Measurements from ENCODE around the gene VPS26C. TPM values are rescaled to one million over a fixed set of nuclear protein-coding genes. Genes with fewer than 3 reads are reported as not detected.
A peak's percentile ranks its signal among the peaks of the same experiment; 100 is the strongest.
"Not testable (repeated sequence)": the region's sequence is repeated elsewhere in the genome, so short reads cannot be mapped to it uniquely, and the experiment has no call there.

The VPS26C gene
- total RNA-seq, 1 donor from 2014 or later: 63.8 TPM

- H3K36me3 Mint-ChIP-seq (ENCODE audit: low read depth, unreplicated experiment): peaks cover 53% of the 10 kb centered on the region
- peaks cover 13% of the 10 kb centered on the region for H3K4me1 Mint-ChIP-seq (ENCODE audit: unreplicated experiment)
- no peak overlapping the region for H3K4me3 Mint-ChIP-seq (ENCODE audit: unreplicated experiment)
- DNase-seq (ENCODE audit: low spot score): no peak
- H3K9me3 Mint-ChIP-seq (ENCODE audit: unreplicated experiment): no peaks in the 10 kb centered on the region
- no peak for TF ChIP-seq CTCF (IDR thresholded peaks at IDR 0.05; ENCODE audit: unreplicated experiment)
- no peak overlapping the region for H3K27ac Mint-ChIP-seq (ENCODE audit: unreplicated experiment)
- H3K27me3 Mint-ChIP-seq (ENCODE audit: unreplicated experiment): peaks cover 7% of the 10 kb centered on the region
These were observed 42.0 kb downstream of the VPS26C start for GRCh38 chr21:37224861-37225839.

GRCh38 chr21:37223804-37224345, 43.3 kb downstream of the VPS26C start:
- Mint-ChIP-seq H3K4me3 (ENCODE audit: unreplicated experiment) (peak overlapping the region; percentile 56), H3K27me3 (ENCODE audit: unreplicated experiment) (peaks cover 8% of the 10 kb centered on the region), H3K4me1 (ENCODE audit: unreplicated experiment) (peaks cover 20% of the 10 kb centered on the region), H3K27ac (ENCODE audit: unreplicated experiment) (no peak overlapping the region), H3K9me3 (ENCODE audit: unreplicated experiment) (no peaks in the 10 kb centered on the region), H3K36me3 (ENCODE audit: low read depth, unreplicated experiment) (peaks cover 55% of the 10 kb centered on the region)
- no peak for DNase-seq (ENCODE audit: low spot score)
- TF ChIP-seq CTCF (IDR thresholded peaks at IDR 0.05; ENCODE audit: unreplicated experiment): no peak

GRCh38 chr21:37222248-37222647, 44.9 kb downstream of the VPS26C start:
- DNase-seq (ENCODE audit: low spot score); H3K27ac Mint-ChIP-seq (ENCODE audit: unreplicated experiment); H3K9me3 Mint-ChIP-seq (ENCODE audit: unreplicated experiment); H3K27me3 Mint-ChIP-seq (ENCODE audit: unreplicated experiment); H3K4me3 Mint-ChIP-seq (ENCODE audit: unreplicated experiment): not testable (repeated sequence)
- H3K4me1 Mint-ChIP-seq (ENCODE audit: unreplicated experiment): peaks cover 20% of the 10 kb centered on the region
- H3K36me3 Mint-ChIP-seq (ENCODE audit: low read depth, unreplicated experiment): peaks cover 46% of the 10 kb centered on the region

GRCh38 chr21:37220981-37221664, 46.0 kb downstream of the VPS26C start:
- DNase-seq (ENCODE audit: low spot score): peak; percentile 91
- H3K4me3 Mint-ChIP-seq (ENCODE audit: unreplicated experiment): peak overlapping the region; percentile 81
- no peak for TF ChIP-seq CTCF (IDR thresholded peaks at IDR 0.05; ENCODE audit: unreplicated experiment)
- peaks cover 38% of the 10 kb centered on the region for H3K36me3 Mint-ChIP-seq (ENCODE audit: low read depth, unreplicated experiment)
- H3K9me3 Mint-ChIP-seq (ENCODE audit: unreplicated experiment): no peaks in the 10 kb centered on the region
- H3K4me1 Mint-ChIP-seq (ENCODE audit: unreplicated experiment): peaks cover 20% of the 10 kb centered on the region
- H3K27ac Mint-ChIP-seq (ENCODE audit: unreplicated experiment): peak overlapping the region; percentile 94
- peaks cover 3% of the 10 kb centered on the region for H3K27me3 Mint-ChIP-seq (ENCODE audit: unreplicated experiment)

GRCh38 chr21:37220433-37220980, 46.6 kb downstream of the VPS26C start:
- no peak for TF ChIP-seq CTCF (IDR thresholded peaks at IDR 0.05; ENCODE audit: unreplicated experiment)
- Mint-ChIP-seq H3K4me1 (ENCODE audit: unreplicated experiment) (peaks cover 20% of the 10 kb centered on the region), H3K36me3 (ENCODE audit: low read depth, unreplicated experiment) (peaks cover 31% of the 10 kb centered on the region), H3K9me3 (ENCODE audit: unreplicated experiment) (no peaks in the 10 kb centered on the region), H3K27me3 (ENCODE audit: unreplicated experiment) (peaks cover 3% of the 10 kb centered on the region), H3K27ac (ENCODE audit: unreplicated experiment) (peak overlapping the region; percentile 88), H3K4me3 (ENCODE audit: unreplicated experiment) (peak overlapping the region; percentile 81)
- peak; percentile 53 for DNase-seq (ENCODE audit: low spot score)

All from endothelial cell (in vitro differentiated cells).